Cardiac muscle cell (in vitro differentiated cells and primary cell): ENCODE data around the gene FBXO36. TPM values are rescaled to one million over a fixed set of nuclear protein-coding genes. Genes with fewer than 3 reads are reported as not detected.

ENCODE experiments used
- DNase-seq, 2 donors: peaks; one replicate each; pipeline versions ENCODE4 v3.0.0 to v3.0.0-alpha.2; 2010 to 2017; ENCODE audit warnings: low read depth in 1 of 2, low spot score in 1 of 2
- H3K27ac ChIP-seq: fragments of 200-600 bp; sonication (generic); 2 replicates; pipeline ENCODE4 v1.5.1; 2016
- H3K27me3 ChIP-seq: fragments of 200-600 bp; sonication (generic); 2 replicates; pipeline ENCODE4 v1.6.0; 2016; ENCODE audit warnings: control low read depth
- H3K36me3 ChIP-seq: fragments of 200-600 bp; sonication (generic); 2 replicates; pipeline ENCODE4 v1.5.1; 2016; ENCODE audit warnings: control low read depth
- H3K4me1 ChIP-seq: fragments of 200-600 bp; sonication (generic); 2 replicates; pipeline ENCODE4 v1.8.1; 2017; ENCODE audit warnings: low read depth, mild to moderate bottlenecking, mixed run types
- H3K4me3 ChIP-seq: fragments of 200-600 bp; sonication (generic); 2 replicates; pipeline ENCODE4 v1.5.1; 2016; ENCODE audit warnings: mild to moderate bottlenecking
- H3K9me3 ChIP-seq: fragments of 200-600 bp; sonication (generic); 2 replicates; pipeline ENCODE4 v1.5.1; 2017; ENCODE audit warnings: low read depth, mild to moderate bottlenecking, control low read depth
- CTCF ChIP-seq: IDR thresholded peaks from 2 replicates; pipeline ENCODE4 v1.5.1; 2012; ENCODE audit warnings: low read depth, mild to moderate bottlenecking, low read length
- polyA plus RNA-seq: library from polyadenylated mRNA; unstranded; fragments of >200 nt; fragmentation: Nextera tagmentation; extraction: Ambion mirVana; gene quantifications from 2 replicates; pipeline ENCODE4 v1.2.1, GENCODE V29; 2016
- total RNA-seq: library from RNA; depleted of rRNA; stranded (reverse); fragments of >200 nt; gene quantifications from 2 replicates; pipeline ENCODE4 v1.2.3, GENCODE V29; 2016

The FBXO36 gene
- total and polyA plus RNA-seq, 2 experiments from 2014 or later = 4.8 to 5.7 TPM

- H3K4me1 ChIP-seq = peaks cover 14% of the 10 kb centered on the region
- peak in 1 of 2 donors; percentile 2 for DNase-seq
- no peaks in the 10 kb centered on the region for H3K27me3 ChIP-seq
- H3K36me3 ChIP-seq = no peaks in the 10 kb centered on the region
- no peak overlapping the region for H3K4me3 ChIP-seq
- no peak for TF ChIP-seq CTCF
- no peak overlapping the region for H3K27ac ChIP-seq
- no peaks in the 10 kb centered on the region for H3K9me3 ChIP-seq
Measured at GRCh38 chr2:230012267-230012884, 90.1 kb downstream of the FBXO36 start.

- no peak overlapping the region for H3K27ac ChIP-seq
- DNase-seq = no peak
Measured at GRCh38 chr2:230016844-230017243, 94.5 kb downstream of the FBXO36 start.

GRCh38 chr2:230018153-230018552 is 95.8 kb downstream of the FBXO36 start:
- Histone ChIP-seq H3K4me1 (no peaks in the 10 kb centered on the region), H3K4me3 (no peak overlapping the region), H3K27ac (no peak overlapping the region), H3K27me3 (no peaks in the 10 kb centered on the region), H3K36me3 (no peaks in the 10 kb centered on the region), H3K9me3 (no peaks in the 10 kb centered on the region)
- TF ChIP-seq CTCF = no peak
- peak in 1 of 2 donors; percentile 71 for DNase-seq

More at GRCh38 chr2:230016844-230017243, 94.5 kb downstream of the FBXO36 start:
- Histone ChIP-seq H3K4me1 (no peaks in the 10 kb centered on the region), H3K27me3 (no peaks in the 10 kb centered on the region), H3K36me3 (no peaks in the 10 kb centered on the region), H3K9me3 (no peaks in the 10 kb centered on the region), H3K4me3 (no peak overlapping the region)
- no peak for TF ChIP-seq CTCF

GRCh38 chr2:230019742-230020141 is 97.4 kb downstream of the FBXO36 start:
- H3K27ac ChIP-seq = no peak overlapping the region

GRCh38 chr2:230023313-230023712 is 101.0 kb downstream of the FBXO36 start:
- no peak for TF ChIP-seq CTCF
- Histone ChIP-seq H3K36me3 (no peaks in the 10 kb centered on the region), H3K9me3 (no peaks in the 10 kb centered on the region), H3K4me3 (no peak overlapping the region), H3K4me1 (no peaks in the 10 kb centered on the region), H3K27ac (no peak overlapping the region), H3K27me3 (no peaks in the 10 kb centered on the region)
- DNase-seq = no peak

More at GRCh38 chr2:230019742-230020141, 97.4 kb downstream of the FBXO36 start:
- H3K27me3 ChIP-seq = no peaks in the 10 kb centered on the region
- no peak for DNase-seq
- no peak for TF ChIP-seq CTCF
- no peak overlapping the region for H3K4me3 ChIP-seq
- H3K9me3 ChIP-seq = no peaks in the 10 kb centered on the region
- no peaks in the 10 kb centered on the region for H3K4me1 ChIP-seq
- no peaks in the 10 kb centered on the region for H3K36me3 ChIP-seq

- no peak for TF ChIP-seq CTCF
- Histone ChIP-seq H3K27ac (no peak overlapping the region), H3K4me3 (no peak overlapping the region), H3K9me3 (no peaks in the 10 kb centered on the region), H3K4me1 (no peaks in the 10 kb centered on the region), H3K36me3 (no peaks in the 10 kb centered on the region), H3K27me3 (no peaks in the 10 kb centered on the region)
- no peak for DNase-seq
Measured at GRCh38 chr2:230042195-230042594, 119.9 kb downstream of the FBXO36 start.
